ENCODE measurements around the gene MFN1. TPM values are rescaled to one million over a fixed set of nuclear protein-coding genes. Genes with fewer than 3 reads are reported as not detected.
A peak's percentile ranks its signal among the peaks of the same experiment; 100 is the strongest.

Gene MFN1
- total and polyA plus RNA-seq, 8 donors = 38.8 to 82.0 (median 66.6) TPM

DNA sequence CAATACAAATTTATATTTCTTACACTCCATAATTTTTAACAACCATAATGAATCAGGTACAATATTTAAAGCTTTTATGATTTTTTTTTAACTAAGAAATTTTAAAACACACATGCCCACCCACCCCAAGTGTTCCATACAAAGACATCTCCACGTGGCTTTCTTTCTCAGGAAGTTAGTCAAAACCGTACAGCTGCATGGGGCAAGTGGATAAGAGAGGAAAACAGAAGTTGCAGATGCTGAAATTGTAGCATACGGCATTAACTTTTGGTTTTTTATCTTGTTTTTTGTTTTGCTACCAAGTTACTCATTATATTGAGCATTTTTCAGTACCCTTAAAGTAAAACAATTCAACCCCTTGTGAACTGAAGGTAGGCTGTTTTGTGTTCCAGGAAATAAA, 89.0 kb downstream of the MFN1 start:
- Histone ChIP-seq H3K4me3 (no peak overlapping the region), H3K36me3 (no peaks in the 10 kb centered on the region), H3K9me3 (no peaks in the 10 kb centered on the region), H3K4me1 (peaks cover 0 to 67% of the 10 kb centered on the region in 2 donors), H3K27ac (peak overlapping the region in 1 of 2 donors; percentile 58), H3K27me3 (no peaks in the 10 kb centered on the region)
- DNase-seq (no peak), ATAC-seq (no peak)
- TF ChIP-seq, protein P1, sequence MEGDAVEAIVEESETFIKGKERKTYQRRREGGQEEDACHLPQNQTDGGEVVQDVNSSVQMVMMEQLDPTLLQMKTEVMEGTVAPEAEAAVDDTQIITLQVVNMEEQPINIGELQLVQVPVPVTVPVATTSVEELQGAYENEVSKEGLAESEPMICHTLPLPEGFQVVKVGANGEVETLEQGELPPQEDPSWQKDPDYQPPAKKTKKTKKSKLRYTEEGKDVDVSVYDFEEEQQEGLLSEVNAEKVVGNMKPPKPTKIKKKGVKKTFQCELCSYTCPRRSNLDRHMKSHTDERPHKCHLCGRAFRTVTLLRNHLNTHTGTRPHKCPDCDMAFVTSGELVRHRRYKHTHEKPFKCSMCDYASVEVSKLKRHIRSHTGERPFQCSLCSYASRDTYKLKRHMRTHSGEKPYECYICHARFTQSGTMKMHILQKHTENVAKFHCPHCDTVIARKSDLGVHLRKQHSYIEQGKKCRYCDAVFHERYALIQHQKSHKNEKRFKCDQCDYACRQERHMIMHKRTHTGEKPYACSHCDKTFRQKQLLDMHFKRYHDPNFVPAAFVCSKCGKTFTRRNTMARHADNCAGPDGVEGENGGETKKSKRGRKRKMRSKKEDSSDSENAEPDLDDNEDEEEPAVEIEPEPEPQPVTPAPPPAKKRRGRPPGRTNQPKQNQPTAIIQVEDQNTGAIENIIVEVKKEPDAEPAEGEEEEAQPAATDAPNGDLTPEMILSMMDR (IDR thresholded peaks at IDR 0.05) = no peak
- intact Hi-C loops (cut with DNase I) = no loop called here

DNA sequence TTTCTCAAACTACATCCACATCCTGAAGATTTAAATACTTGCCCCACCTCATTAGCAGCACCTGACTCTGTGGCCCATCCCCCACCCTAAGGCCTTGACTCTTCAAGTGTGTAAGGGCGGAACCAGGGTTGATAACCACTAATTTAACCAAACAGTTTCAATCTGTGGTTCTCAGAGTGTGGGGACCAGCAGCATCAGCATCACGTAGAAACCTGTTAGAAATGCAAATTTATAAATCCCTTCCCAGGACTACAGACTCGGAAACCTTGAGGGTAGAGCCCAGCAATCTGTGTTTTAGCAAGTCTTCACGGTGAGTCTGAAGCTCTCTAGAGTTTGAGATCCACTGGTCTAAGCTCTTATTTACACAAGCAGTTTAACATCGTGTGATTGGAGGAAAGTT, 91.3 kb downstream of the MFN1 start:
- Histone ChIP-seq H3K36me3 (no peaks in the 10 kb centered on the region), H3K27me3 (no peaks in the 10 kb centered on the region), H3K9me3 (no peaks in the 10 kb centered on the region), H3K27ac (peak overlapping the region in 1 of 2 donors; percentile 55), H3K4me1 (peaks cover 0 to 47% of the 10 kb centered on the region in 2 donors), H3K4me3 (no peak overlapping the region)
- no peak for ATAC-seq
- no peak for DNase-seq
- TF ChIP-seq, protein P1 (IDR thresholded peaks at IDR 0.05) = no peak
- intact Hi-C loops (cut with DNase I) = no loop called here

Other genes with a start within 250 kb of the MFN1 start
- 10 to 100 TPM; 25.3 to 29.7 TPM for gene PIK3CA, start 199.4 kb upstream of the MFN1 start, total RNA-seq
- gene PIK3CA, start 199.4 kb upstream of the MFN1 start, polyA plus RNA-seq (ENCODE audit: insufficient read length in 6 of 6) = 10 to 100 TPM; 27.3 to 39.8 (median 35.4) TPM
- 1 to 10 TPM; 1.6 to 2.0 TPM for gene KCNMB3, start 96.6 kb upstream of the MFN1 start, total RNA-seq
- 10 to 100 TPM in 3 of 6 donors, 1 to 10 TPM in 3; 8.5 to 12.2 (median 9.8) TPM for gene KCNMB3, start 96.6 kb upstream of the MFN1 start, polyA plus RNA-seq (ENCODE audit: insufficient read length in 6 of 6)
- gene ZNF639, start 24.7 kb upstream of the MFN1 start, total RNA-seq = 10 to 100 TPM; 24.6 to 25.0 TPM
- 10 to 100 TPM; 54.5 to 63.0 (median 58.2) TPM for gene ZNF639, start 24.7 kb upstream of the MFN1 start, polyA plus RNA-seq (ENCODE audit: insufficient read length in 6 of 6)
- gene GNB4, start 103.8 kb downstream of the MFN1 start, total RNA-seq = 10 to 100 TPM; 40.1 to 53.0 TPM
- gene GNB4, start 103.8 kb downstream of the MFN1 start, polyA plus RNA-seq (ENCODE audit: insufficient read length in 6 of 6) = 10 to 100 TPM; 42.0 to 50.4 (median 48.2) TPM
- gene ACTL6A, start 215.2 kb downstream of the MFN1 start, total RNA-seq = 10 to 100 TPM; 33.6 to 43.8 TPM
- gene ACTL6A, start 215.2 kb downstream of the MFN1 start, polyA plus RNA-seq (ENCODE audit: insufficient read length in 6 of 6) = 100 to 1,000 TPM in 5 of 6 donors, 10 to 100 TPM in 1; 94.4 to 116 (median 106) TPM

Data from left lung (tissue), 10 donors.